Measurements from ENCODE around the gene BACE1.
"Not testable (repeated sequence)": the region's sequence is repeated elsewhere in the genome, so short reads cannot be mapped to it uniquely, and the experiment has no call there.

The BACE1 gene

DNA sequence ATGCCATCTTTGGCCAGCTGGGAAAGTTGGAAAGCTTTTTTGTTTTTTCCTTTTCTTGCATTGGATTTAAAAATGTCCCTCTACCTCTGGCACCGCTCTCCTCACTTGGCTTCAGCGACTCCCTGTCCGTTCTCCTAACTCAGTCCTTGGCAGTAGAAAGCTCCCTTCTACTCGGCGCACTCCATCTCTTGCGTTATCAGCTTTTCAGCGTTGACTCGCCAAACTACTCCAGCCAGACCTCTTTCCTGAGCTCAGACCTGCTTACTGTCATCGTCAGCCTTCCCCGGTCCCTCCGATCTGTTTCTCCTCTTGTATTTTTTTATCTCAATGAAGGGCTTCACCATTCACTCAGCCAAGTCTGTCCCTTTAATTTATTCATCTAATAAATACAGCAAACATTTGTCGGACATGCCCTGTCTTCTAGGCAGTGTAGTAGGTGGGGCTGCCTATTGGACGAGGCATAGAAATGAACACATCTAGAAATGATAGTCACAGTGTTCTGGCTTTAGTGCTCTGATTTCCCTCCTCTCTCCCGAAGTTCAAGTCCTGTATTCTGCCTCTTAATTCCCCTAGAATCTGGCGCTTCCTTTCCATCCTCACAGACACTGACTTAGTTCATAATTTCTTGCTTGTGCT, 12.4 kb upstream of the BACE1 start:
- H3K27me3 ChIP-seq (ENCODE audit: control insufficient read depth, insufficient read depth, low read length) = no peaks in the 10 kb centered on the region
- no peak for DNase-seq (ENCODE audit: low read depth, low spot score)
- H3K27ac ChIP-seq (ENCODE audit: low read length) = no peak overlapping the region
- no peaks in the 10 kb centered on the region for H3K36me3 ChIP-seq (ENCODE audit: control insufficient read depth, insufficient read depth, low read length)
- no peaks in the 10 kb centered on the region for H3K4me1 ChIP-seq (ENCODE audit: control insufficient read depth, insufficient read depth, low read length)
- WGBS (ENCODE audit: insufficient coverage, insufficient read length) = no CpG with 5 or more reads among the region's 15 CpGs
- peak overlapping the region; percentile 94; the same call in 1 of the 2 replicates for H3K4me3 ChIP-seq (ENCODE audit: low read length)
- H3K9me3 ChIP-seq (ENCODE audit: control insufficient read depth, insufficient read depth, low read length) = no peaks in the 10 kb centered on the region

DNA sequence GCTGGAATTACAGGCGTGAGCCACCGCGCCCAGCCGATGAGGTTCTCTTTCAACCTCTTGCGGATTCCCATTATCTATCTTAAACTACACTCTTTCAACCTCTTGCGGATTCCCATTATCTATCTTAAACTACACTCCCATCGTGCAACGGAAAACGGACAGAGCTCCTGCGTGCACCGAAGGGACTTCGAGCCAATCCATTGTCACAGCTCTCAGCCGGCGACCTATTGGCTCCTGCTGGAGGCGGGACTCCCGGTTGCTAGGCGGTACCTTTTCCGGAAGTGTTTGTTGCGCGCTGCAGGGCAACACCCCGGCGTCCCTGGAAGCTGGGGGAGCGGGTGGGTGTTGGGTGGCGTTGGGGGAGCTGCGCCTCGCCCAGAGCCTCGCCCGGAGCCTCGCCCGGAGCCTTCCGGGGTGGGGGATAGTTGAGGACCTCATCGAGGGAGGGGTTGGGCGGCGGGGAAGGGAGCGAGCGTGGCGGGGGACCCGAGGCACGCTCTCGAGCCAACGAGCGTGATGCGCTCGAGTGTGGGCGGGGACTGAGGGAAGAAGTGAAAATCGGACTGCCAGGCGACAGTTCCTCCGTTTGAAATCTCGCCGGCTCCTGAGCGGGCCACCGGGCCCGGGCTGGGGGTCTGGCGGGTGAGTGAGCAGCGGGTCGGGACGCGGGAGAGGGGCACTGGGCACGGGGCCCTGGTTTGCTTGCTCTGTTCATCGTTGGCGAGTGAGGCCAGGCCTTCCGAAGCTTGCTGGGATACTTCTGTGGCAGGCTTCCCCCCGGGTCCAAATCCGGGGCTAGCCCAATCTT, 11.7 kb upstream of the BACE1 start, which contains the start of gene CEP164:
CEP164 (plus strand) TSS at position 288 of the 808 bp plus-strand sequence. CDS start 10,733 bp downstream, outside the sequence.
- peak; percentile 85 for DNase-seq (ENCODE audit: low read depth, low spot score)
- WGBS (ENCODE audit: insufficient coverage, insufficient read length) = no CpG with 5 or more reads among the region's 64 CpGs

DNA sequence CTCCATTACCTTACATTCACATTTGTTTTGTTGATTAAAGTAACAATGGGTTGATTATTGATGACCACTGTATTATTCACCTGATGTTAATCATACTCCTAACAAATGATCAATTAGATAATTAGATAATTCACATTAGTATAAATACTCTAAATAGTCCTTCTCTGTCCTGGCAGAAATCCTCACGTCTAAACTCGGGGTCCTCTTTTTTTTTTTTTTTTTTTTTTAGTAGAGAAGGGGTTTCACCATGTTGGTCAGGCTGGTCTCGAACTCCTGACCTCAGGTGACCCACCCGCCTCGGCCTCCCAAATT, 11.2 kb upstream of the BACE1 start:
- not testable (repeated sequence) for H3K27me3 ChIP-seq (ENCODE audit: control insufficient read depth, insufficient read depth, low read length); DNase-seq (ENCODE audit: low read depth, low spot score); H3K4me1 ChIP-seq (ENCODE audit: control insufficient read depth, insufficient read depth, low read length); H3K9me3 ChIP-seq (ENCODE audit: control insufficient read depth, insufficient read depth, low read length); H3K36me3 ChIP-seq (ENCODE audit: control insufficient read depth, insufficient read depth, low read length); H3K27ac ChIP-seq (ENCODE audit: low read length)
- WGBS (ENCODE audit: insufficient coverage, insufficient read length) = no CpG with 5 or more reads among the region's 5 CpGs
- peak overlapping the region; percentile 94; the same call in 1 of the 2 replicates for H3K4me3 ChIP-seq (ENCODE audit: low read length)

More for the DNA sequence above, 11.7 kb upstream of the BACE1 start, which contains the start of gene CEP164:
- H3K36me3 ChIP-seq (ENCODE audit: control insufficient read depth, insufficient read depth, low read length) = no peaks in the 10 kb centered on the region
- H3K27me3 ChIP-seq (ENCODE audit: control insufficient read depth, insufficient read depth, low read length) = no peaks in the 10 kb centered on the region
- H3K27ac ChIP-seq (ENCODE audit: low read length) = no peak within 1 kb of the TSS
- H3K4me3 ChIP-seq (ENCODE audit: low read length) = peak within 1 kb of the TSS; percentile 94; the same call in 1 of the 2 replicates
- no peaks in the 10 kb centered on the region for H3K9me3 ChIP-seq (ENCODE audit: control insufficient read depth, insufficient read depth, low read length)
- no peaks in the 10 kb centered on the region for H3K4me1 ChIP-seq (ENCODE audit: control insufficient read depth, insufficient read depth, low read length)

DNA sequence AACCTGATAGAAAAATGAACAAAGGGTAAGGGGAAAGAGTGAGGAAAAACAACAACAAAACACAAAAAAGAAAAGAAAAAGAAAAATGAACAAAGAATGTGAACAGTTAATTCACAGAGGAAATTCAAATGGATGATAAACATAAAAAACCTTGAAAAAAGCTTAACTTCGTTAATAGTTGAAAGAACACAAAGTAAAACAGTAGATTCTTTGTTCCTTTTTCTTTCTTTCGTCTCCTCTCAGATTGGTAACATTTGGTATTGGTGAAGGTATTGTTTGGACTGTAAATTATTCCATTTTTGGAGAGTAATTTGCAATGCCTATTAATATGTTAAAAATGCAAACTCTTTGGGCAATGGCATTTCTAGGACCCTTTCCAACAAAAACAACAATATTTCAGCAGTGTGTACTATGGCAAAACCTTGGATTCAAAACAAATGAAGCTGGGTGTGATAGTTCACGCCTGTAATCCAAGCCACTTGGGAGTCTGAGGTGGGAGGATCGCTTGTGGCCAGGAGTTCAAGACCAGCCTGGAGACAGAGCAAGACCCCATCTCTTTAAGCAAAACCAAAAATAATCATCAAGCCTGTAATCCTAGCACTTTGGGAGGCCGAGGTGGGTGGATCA, 3.3 kb upstream of the BACE1 start:
- WGBS (ENCODE audit: insufficient coverage, insufficient read length) = no CpG with 5 or more reads among the region's 5 CpGs

DNA sequence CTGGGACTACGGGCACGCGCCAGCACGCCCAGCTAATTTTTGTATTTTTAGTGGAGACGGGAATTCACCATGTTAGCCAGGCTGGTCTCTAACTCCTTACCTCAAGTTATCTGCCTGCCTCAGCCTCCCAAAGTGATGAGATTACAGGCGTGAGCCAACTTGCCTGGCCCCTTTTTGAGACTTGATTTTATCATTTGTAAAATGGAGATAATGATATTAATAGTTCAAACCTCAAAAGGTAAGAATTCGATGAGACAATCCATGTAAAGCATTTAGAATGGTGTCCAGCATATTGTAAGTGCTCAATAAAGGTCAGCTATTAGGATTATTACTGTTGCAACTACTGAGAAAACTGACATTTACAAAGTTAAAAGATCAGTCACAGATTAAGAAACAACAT, 2.7 kb upstream of the BACE1 start:
- H3K27ac ChIP-seq (ENCODE audit: low read length) = no peak overlapping the region
- no CpG with 5 or more reads among the region's 7 CpGs for WGBS (ENCODE audit: insufficient coverage, insufficient read length)
- H3K36me3 ChIP-seq (ENCODE audit: control insufficient read depth, insufficient read depth, low read length) = no peaks in the 10 kb centered on the region
- no peak overlapping the region for H3K4me3 ChIP-seq (ENCODE audit: low read length)
- no peaks in the 10 kb centered on the region for H3K9me3 ChIP-seq (ENCODE audit: control insufficient read depth, insufficient read depth, low read length)
- no peak for DNase-seq (ENCODE audit: low read depth, low spot score)
- H3K27me3 ChIP-seq (ENCODE audit: control insufficient read depth, insufficient read depth, low read length) = no peaks in the 10 kb centered on the region
- H3K4me1 ChIP-seq (ENCODE audit: control insufficient read depth, insufficient read depth, low read length) = peaks cover 5% of the 10 kb centered on the region

More for the DNA sequence above, 3.3 kb upstream of the BACE1 start:
- Histone ChIP-seq H3K27ac (ENCODE audit: low read length) (no peak overlapping the region), H3K4me3 (ENCODE audit: low read length) (no peak overlapping the region), H3K27me3 (ENCODE audit: control insufficient read depth, insufficient read depth, low read length) (no peaks in the 10 kb centered on the region), H3K4me1 (ENCODE audit: control insufficient read depth, insufficient read depth, low read length) (peaks cover 5% of the 10 kb centered on the region), H3K9me3 (ENCODE audit: control insufficient read depth, insufficient read depth, low read length) (no peaks in the 10 kb centered on the region), H3K36me3 (ENCODE audit: control insufficient read depth, insufficient read depth, low read length) (no peaks in the 10 kb centered on the region)
- no peak for DNase-seq (ENCODE audit: low read depth, low spot score)

- DNase-seq (ENCODE audit: low read depth, low spot score) = no peak
- peaks cover 5% of the 10 kb centered on the region for H3K4me1 ChIP-seq (ENCODE audit: control insufficient read depth, insufficient read depth, low read length)
- H3K36me3 ChIP-seq (ENCODE audit: control insufficient read depth, insufficient read depth, low read length) = no peaks in the 10 kb centered on the region
- no CpG with 5 or more reads among the region's 62 CpGs for WGBS (ENCODE audit: insufficient coverage, insufficient read length)
- H3K27me3 ChIP-seq (ENCODE audit: control insufficient read depth, insufficient read depth, low read length) = no peaks in the 10 kb centered on the region
- no peak overlapping the region for H3K27ac ChIP-seq (ENCODE audit: low read length)
- H3K9me3 ChIP-seq (ENCODE audit: control insufficient read depth, insufficient read depth, low read length) = no peaks in the 10 kb centered on the region
- peak overlapping the region; percentile 58; the same call in 1 of the 2 replicates for H3K4me3 ChIP-seq (ENCODE audit: low read length)
These were observed 515 bp downstream of the BACE1 start for GRCh38 chr11:117315285-117316196.

GRCh38 chr11:117314840-117315239, 1.2 kb downstream of the BACE1 start:
- no peak overlapping the region for H3K27ac ChIP-seq (ENCODE audit: low read length)
- no peaks in the 10 kb centered on the region for H3K9me3 ChIP-seq (ENCODE audit: control insufficient read depth, insufficient read depth, low read length)
- WGBS (ENCODE audit: insufficient coverage, insufficient read length) = no CpG with 5 or more reads among the region's 10 CpGs
- no peak for DNase-seq (ENCODE audit: low read depth, low spot score)
- no peaks in the 10 kb centered on the region for H3K36me3 ChIP-seq (ENCODE audit: control insufficient read depth, insufficient read depth, low read length)
- H3K27me3 ChIP-seq (ENCODE audit: control insufficient read depth, insufficient read depth, low read length) = no peaks in the 10 kb centered on the region
- H3K4me3 ChIP-seq (ENCODE audit: low read length) = peak overlapping the region; percentile 58; the same call in 1 of the 2 replicates
- peaks cover 5% of the 10 kb centered on the region for H3K4me1 ChIP-seq (ENCODE audit: control insufficient read depth, insufficient read depth, low read length)

- Histone ChIP-seq H3K4me3 (ENCODE audit: low read length) (no peak overlapping the region), H3K36me3 (ENCODE audit: control insufficient read depth, insufficient read depth, low read length) (no peaks in the 10 kb centered on the region)
These were observed 2.0 kb downstream of the BACE1 start for GRCh38 chr11:117313828-117314768.

GRCh38 chr11:117313091-117313490, 3.0 kb downstream of the BACE1 start:
- no peak for DNase-seq (ENCODE audit: low read depth, low spot score)
- no peaks in the 10 kb centered on the region for H3K27me3 ChIP-seq (ENCODE audit: control insufficient read depth, insufficient read depth, low read length)
- no peak overlapping the region for H3K4me3 ChIP-seq (ENCODE audit: low read length)
- no CpG with 5 or more reads among the region's 5 CpGs for WGBS (ENCODE audit: insufficient coverage, insufficient read length)
- no peaks in the 10 kb centered on the region for H3K9me3 ChIP-seq (ENCODE audit: control insufficient read depth, insufficient read depth, low read length)
- no peak overlapping the region for H3K27ac ChIP-seq (ENCODE audit: low read length)
- peaks cover 5% of the 10 kb centered on the region for H3K4me1 ChIP-seq (ENCODE audit: control insufficient read depth, insufficient read depth, low read length)
- H3K36me3 ChIP-seq (ENCODE audit: control insufficient read depth, insufficient read depth, low read length) = no peaks in the 10 kb centered on the region

More at GRCh38 chr11:117313828-117314768, 2.0 kb downstream of the BACE1 start:
- H3K4me1 ChIP-seq (ENCODE audit: control insufficient read depth, insufficient read depth, low read length) = peaks cover 5% of the 10 kb centered on the region
- no peak for DNase-seq (ENCODE audit: low read depth, low spot score)
- no CpG with 5 or more reads among the region's 14 CpGs for WGBS (ENCODE audit: insufficient coverage, insufficient read length)
- H3K27me3 ChIP-seq (ENCODE audit: control insufficient read depth, insufficient read depth, low read length) = no peaks in the 10 kb centered on the region
- H3K9me3 ChIP-seq (ENCODE audit: control insufficient read depth, insufficient read depth, low read length) = no peaks in the 10 kb centered on the region
- H3K27ac ChIP-seq (ENCODE audit: low read length) = no peak overlapping the region
